ENCODE data around the gene IGFBP7.
A peak's percentile ranks its signal among the peaks of the same experiment; 100 is the strongest.

GRCh38 chr4:57122959-57123358 is 12.8 kb upstream of the IGFBP7 start:
- TF ChIP-seq POLR2AphosphoS5 (IDR thresholded peaks at IDR 0.05; ENCODE audit: low read depth, low read length) (no peak), TAF1 (IDR thresholded peaks at IDR 0.05; ENCODE audit: borderline replicate concordance, insufficient read depth, low read length) (no peak), SIN3A (IDR thresholded peaks at IDR 0.05; ENCODE audit: borderline replicate concordance, insufficient read depth, low read length) (no peak), REST (IDR thresholded peaks at IDR 0.05; ENCODE audit: insufficient read depth in 1 of 2, low read depth in 2 of 2, low read length in 2 of 2) (peak in 1 of 2 experiments; percentile 79; a peak in 2 of 4 replicates), FOXP2 (optimal IDR thresholded peaks at IDR 0.05; ENCODE audit: borderline replicate concordance, extremely low read depth, extremely low read length, insufficient read depth) (no peak)
